Calu3 (cell line): Measurements from ENCODE around the gene EFHD2. TPM values are rescaled to one million over a fixed set of nuclear protein-coding genes. Genes with fewer than 3 reads are reported as not detected.

Experiments
- BruUV-seq: library from RNA; stranded (reverse); fragments of 400-500 nt; replicated peaks from 2 replicates; lab custom pipeline; 2021; lab: Mats Ljungman, UMichigan
- CTCF ChIA-PET: fragments of 300-600 bp; sonication (Branson Sonifier 250); formaldehyde crosslinking; loops from one replicate; lab custom pipeline; 2022; ENCODE audit warnings: antibody characterized with exemption; lab: Charles Lee
- DNase-seq: peaks from one replicate; pipeline ENCODE4 v3.0.0; 2022
- H3K27ac Mint-ChIP-seq: one replicate; pipeline ENCODE4 v1.8.0; 2022; ENCODE audit warnings: mixed read lengths; ENCODE audit not compliant: unreplicated experiment
- H3K27me3 Mint-ChIP-seq: one replicate; pipeline ENCODE4 v1.8.0; 2022; ENCODE audit warnings: mixed read lengths; ENCODE audit not compliant: unreplicated experiment
- H3K36me3 Mint-ChIP-seq: one replicate; pipeline ENCODE4 v1.8.0; 2022; ENCODE audit warnings: mild to moderate bottlenecking, moderate library complexity, mixed read lengths; ENCODE audit not compliant: insufficient read depth, unreplicated experiment
- H3K4me1 Mint-ChIP-seq: one replicate; pipeline ENCODE4 v1.8.0; 2022; ENCODE audit warnings: mild to moderate bottlenecking, low read depth, mixed read lengths; ENCODE audit not compliant: unreplicated experiment
- H3K4me3 Mint-ChIP-seq: one replicate; pipeline ENCODE4 v1.8.0; 2022; ENCODE audit warnings: mild to moderate bottlenecking, low read depth, moderate library complexity, mixed read lengths; ENCODE audit not compliant: unreplicated experiment
- H3K9me3 Mint-ChIP-seq: one replicate; pipeline ENCODE4 v1.8.0; 2022; ENCODE audit warnings: low read depth, mixed read lengths; ENCODE audit not compliant: unreplicated experiment
- intact Hi-C: fragments of 100-400 bp; cut with micrococcal nuclease; formaldehyde crosslinking; loops from one replicate; pipeline ENCODE4 v1.10.0; 2022; ENCODE audit not compliant: unreplicated experiment
- total RNA-seq: library from RNA; stranded (reverse); gene quantifications from 2 replicates; pipeline ENCODE4 v1.2.3, GENCODE V29; 2022
- TF ChIP-seq, protein P1 (sequence below): fragments of 200-600 bp; IDR thresholded peaks from one replicate; pipeline ENCODE4 v1.8.0; 2022; ENCODE audit warnings: antibody characterized with exemption; ENCODE audit not compliant: unreplicated experiment

The EFHD2 gene
- total RNA-seq, 1 experiment from 2014 or later: 51.0 TPM

DNA sequence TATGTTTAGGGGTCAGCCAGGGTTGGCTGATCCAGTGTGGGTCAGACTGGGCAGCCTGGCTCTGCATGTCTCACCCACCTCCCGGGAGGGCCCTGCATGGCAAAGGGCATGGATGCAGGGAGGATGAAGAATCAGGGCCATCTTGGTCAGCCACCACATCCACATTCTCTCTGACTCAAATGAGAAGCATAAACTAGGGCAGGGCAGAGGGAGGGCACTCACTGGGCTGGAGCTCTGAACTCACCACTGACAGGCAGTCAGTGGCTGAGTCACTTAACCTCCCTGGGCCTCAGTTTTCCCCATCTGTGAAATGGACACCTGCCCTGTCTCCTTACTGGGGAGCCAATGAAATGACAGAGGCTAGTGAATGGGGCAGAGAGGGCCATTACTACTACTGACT, 42.5 kb downstream of the EFHD2 start:
- Mint-ChIP-seq H3K4me3 (no peak overlapping the region), H3K27ac (no peak overlapping the region), H3K9me3 (no peaks in the 10 kb centered on the region), H3K36me3 (no peaks in the 10 kb centered on the region), H3K27me3 (peaks cover 5% of the 10 kb centered on the region), H3K4me1 (no peaks in the 10 kb centered on the region)
- no peak for DNase-seq
- TF ChIP-seq, protein P1, sequence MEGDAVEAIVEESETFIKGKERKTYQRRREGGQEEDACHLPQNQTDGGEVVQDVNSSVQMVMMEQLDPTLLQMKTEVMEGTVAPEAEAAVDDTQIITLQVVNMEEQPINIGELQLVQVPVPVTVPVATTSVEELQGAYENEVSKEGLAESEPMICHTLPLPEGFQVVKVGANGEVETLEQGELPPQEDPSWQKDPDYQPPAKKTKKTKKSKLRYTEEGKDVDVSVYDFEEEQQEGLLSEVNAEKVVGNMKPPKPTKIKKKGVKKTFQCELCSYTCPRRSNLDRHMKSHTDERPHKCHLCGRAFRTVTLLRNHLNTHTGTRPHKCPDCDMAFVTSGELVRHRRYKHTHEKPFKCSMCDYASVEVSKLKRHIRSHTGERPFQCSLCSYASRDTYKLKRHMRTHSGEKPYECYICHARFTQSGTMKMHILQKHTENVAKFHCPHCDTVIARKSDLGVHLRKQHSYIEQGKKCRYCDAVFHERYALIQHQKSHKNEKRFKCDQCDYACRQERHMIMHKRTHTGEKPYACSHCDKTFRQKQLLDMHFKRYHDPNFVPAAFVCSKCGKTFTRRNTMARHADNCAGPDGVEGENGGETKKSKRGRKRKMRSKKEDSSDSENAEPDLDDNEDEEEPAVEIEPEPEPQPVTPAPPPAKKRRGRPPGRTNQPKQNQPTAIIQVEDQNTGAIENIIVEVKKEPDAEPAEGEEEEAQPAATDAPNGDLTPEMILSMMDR: no peak
- CTCF ChIA-PET: no interaction called here
- intact Hi-C loops: no loop called here
- no TSS peak for BruUV-seq

DNA sequence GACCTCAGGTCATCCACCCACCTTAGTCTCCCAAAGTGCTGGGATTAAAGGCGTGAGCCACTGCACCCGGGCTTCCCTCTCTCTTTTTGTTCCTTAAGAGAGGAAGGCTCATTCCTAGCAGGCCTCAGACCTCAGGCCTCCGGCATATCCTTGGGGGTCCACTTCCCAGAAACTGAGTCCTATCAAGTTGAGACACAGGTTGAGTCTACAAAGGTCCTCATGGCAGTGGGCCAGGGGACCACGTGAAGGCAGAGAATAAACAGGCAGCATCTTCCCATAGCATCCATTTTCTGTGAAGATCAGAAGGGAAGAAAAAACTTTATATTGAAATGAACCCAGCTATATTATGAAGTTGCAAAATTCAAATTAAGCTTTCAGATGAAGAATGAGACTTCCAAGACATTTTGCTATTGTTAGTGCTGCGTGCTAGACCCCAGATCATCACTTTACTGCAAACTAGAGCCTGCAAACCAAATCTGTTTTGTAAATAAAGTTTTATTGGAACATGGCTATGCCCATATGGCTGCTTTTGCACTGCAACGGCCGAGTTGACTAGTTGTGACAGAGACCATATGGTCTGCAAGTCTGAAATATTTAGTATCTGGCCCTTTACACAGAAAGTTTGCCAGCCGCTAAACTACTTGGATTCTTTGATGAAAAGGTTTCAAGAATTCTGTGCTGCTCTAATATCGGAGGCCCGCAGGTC, 43.3 kb downstream of the EFHD2 start:
- intact Hi-C loops: no loop called here
- H3K36me3 Mint-ChIP-seq: no peaks in the 10 kb centered on the region

DNA sequence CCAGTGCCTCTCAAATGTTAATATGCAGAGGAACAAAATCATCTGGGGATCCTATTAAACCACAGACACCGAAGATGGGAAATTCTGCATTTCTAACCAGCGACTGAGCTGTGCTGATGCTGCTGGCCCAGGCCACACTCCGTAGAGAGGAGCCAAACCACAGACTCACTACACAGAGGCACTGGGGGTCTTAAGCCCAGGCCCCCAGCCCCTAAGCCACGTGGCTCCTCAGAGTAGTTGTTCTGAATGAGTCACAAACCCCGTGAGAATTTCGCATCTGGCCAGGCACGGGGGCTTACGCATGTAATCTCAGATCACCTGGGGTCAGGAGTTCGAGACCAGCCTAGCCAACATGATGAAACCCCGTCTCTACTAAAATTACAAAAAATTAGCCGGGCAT, 44.0 kb downstream of the EFHD2 start:
- CTCF ChIA-PET: no interaction called here
- H3K27ac Mint-ChIP-seq: no peak overlapping the region
- H3K4me1 Mint-ChIP-seq: no peaks in the 10 kb centered on the region

More for the DNA sequence above, 43.3 kb downstream of the EFHD2 start:
- Mint-ChIP-seq H3K9me3 (no peaks in the 10 kb centered on the region), H3K4me1 (no peaks in the 10 kb centered on the region), H3K27ac (no peak overlapping the region), H3K4me3 (no peak overlapping the region), H3K27me3 (no peaks in the 10 kb centered on the region)
- no peak for DNase-seq
- CTCF ChIA-PET: no interaction called here
- TF ChIP-seq, protein P1: no peak
- no TSS peak for BruUV-seq

DNA sequence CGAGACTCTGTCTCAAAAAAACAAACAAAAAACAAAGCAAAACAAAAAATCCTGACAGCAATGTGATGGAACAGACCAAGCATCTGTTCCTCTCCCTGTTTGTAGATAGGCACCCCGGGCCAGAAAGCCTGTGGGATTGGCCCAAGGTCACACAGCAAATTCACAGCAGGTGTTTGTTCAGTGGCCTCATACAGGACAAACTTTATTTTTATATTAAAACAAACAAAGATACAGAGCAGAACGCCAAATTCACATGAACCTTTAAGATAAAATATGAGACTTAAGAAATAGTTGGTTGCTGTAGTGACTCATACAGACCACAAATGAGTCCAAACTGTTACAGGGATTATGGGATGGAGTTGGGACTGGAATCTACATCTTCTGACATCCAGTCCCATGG, 44.6 kb downstream of the EFHD2 start:
- intact Hi-C loops: loop anchor here (2.0 kb wide), 1 partner anchor 21 kb away; no protein-coding TSS in a partner anchor
- no TSS peak for BruUV-seq
- CTCF ChIA-PET: no interaction called here
- H3K27me3 Mint-ChIP-seq: no peaks in the 10 kb centered on the region
- H3K9me3 Mint-ChIP-seq: no peaks in the 10 kb centered on the region
- no peak for DNase-seq
- no peaks in the 10 kb centered on the region for H3K36me3 Mint-ChIP-seq
- no peak overlapping the region for H3K27ac Mint-ChIP-seq
- no peak overlapping the region for H3K4me3 Mint-ChIP-seq
- TF ChIP-seq, protein P1: no peak
- H3K4me1 Mint-ChIP-seq: no peaks in the 10 kb centered on the region

More for the DNA sequence above, 44.0 kb downstream of the EFHD2 start:
- BruUV-seq: no TSS peak
- TF ChIP-seq, protein P1: no peak
- Mint-ChIP-seq H3K9me3 (no peaks in the 10 kb centered on the region), H3K27me3 (no peaks in the 10 kb centered on the region), H3K4me3 (no peak overlapping the region), H3K36me3 (no peaks in the 10 kb centered on the region)
- intact Hi-C loops: loop anchor here (2.0 kb wide), 1 partner anchor 21 kb away; no protein-coding TSS in a partner anchor
- DNase-seq: no peak
